SW 1271 (cell line): ENCODE data around the gene KIF16B.
"Not testable (repeated sequence)": the region's sequence is repeated elsewhere in the genome, so short reads cannot be mapped to it uniquely, and the experiment has no call there.

Source experiments
- DNase-seq, 2 experiments: peaks; one replicate each; lab custom pipeline; 2025; lab: John Stamatoyannopoulos, UW

KIF16B gene

DNA sequence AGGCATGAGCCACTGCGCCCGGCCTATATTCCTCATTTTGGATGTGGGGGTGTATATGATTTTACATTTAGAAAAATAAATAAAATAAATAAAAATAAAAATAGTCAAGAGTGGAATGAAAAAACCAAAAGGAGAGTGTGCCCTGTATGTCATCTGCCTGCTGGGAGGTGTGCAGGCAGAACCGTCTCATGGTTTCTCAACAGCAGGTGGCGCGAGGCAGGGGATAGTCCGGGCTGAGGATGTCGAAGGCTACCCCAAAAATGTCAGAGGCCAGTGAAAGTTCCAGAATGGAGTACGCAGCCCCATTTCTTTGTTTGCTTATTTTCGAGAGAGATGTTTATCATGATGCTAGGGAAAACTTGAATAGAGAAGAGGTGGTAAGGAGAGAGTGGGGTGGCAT, 16.4 kb upstream of the KIF16B start:
- no peak for DNase-seq

DNA sequence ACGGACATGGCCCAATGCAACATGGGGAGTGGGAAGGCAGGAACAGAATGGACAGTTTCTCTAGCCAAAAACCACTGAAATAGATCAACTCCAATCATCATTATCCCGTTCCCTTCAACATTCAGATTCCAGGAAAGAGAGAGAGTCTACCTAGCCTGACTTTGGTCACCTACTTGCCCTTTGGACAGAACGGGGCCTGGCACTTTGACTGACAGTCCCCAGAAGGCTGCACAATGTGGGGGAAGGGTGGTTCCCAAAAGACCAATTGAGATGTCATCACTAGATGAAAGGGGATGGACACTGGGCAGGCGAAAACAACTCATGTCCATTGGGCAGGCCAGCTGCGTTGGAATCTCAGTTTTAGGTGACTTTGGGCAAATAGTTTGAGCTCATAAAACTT, 15.0 kb upstream of the KIF16B start:
- no peak for DNase-seq

DNA sequence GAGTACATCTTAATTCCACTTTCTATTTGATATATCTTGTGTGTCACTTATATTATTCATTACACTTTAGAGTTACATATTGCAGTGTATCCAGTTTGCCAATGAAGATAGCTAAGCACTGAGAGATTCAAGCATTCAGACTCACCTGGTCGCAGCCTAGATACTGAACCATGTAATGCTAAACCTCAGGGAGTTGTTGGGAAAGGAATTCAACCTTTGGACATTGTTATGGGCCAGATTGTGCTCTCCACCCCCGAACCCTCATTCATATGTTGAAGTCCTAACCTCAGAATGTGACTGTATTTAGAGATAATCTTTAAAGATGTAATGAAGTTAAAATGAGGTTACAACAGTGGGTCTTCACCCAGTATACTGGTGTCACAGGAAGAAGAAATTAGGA, 13.8 kb upstream of the KIF16B start:
- DNase-seq, result no peak

DNA sequence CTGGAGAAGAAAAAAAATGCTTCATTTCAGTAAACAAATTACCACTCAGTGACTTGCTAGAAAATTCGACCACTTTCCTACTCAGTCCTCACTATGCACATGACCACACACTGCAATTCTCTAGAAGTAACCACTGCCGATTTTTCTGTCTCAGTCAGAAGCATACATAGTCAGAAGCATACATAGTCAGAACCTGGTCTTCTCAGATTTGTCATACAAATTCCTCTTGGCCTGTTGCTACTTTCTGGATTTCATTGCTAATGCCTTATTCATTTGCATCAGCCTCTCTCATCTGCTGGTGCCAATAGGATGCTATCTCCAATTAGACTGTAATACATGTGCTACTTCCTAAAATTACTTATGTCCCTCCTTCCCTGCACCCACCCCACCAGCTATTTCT, 10.2 kb upstream of the KIF16B start:
- no peak for DNase-seq

DNA sequence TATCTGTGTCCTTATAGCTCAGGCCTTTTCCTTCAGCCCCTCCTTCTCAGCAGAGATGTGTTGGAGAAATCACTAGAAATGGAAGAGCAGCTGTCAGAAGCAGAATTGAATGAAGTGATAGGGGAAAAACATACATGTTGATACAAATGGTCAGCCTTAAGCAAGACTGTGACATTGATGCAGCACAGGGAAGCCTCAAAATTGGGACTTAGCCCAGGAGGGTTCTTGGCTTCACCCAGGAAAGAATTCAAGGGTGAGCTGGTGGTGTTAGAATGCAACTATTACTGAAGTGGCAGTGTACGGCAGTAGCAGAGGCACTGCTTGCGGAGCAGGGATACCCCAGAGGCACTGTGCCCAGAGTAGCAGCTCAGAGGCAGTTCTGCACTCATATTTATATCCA, 8.0 kb upstream of the KIF16B start:
- no peak for DNase-seq

DNA sequence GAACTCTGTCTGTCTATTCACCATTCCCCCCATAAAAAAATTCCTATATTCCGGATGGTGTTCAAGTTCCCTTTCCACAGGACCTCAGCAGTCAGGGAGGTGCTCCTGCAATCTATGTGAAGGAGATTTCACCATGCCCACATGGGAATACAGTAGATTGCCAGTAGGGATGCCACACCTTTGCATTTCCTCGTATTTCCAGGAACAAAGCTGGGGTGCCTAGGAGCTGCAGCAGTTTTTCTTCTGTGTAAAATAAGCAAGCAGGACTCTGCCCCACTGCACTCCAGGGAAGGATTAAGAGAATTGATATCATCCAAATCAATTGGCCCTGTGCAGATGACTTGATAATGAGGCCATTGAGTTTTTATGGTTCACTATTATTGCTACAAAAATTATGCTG, 7.4 kb upstream of the KIF16B start:
- DNase-seq, result no peak

DNA sequence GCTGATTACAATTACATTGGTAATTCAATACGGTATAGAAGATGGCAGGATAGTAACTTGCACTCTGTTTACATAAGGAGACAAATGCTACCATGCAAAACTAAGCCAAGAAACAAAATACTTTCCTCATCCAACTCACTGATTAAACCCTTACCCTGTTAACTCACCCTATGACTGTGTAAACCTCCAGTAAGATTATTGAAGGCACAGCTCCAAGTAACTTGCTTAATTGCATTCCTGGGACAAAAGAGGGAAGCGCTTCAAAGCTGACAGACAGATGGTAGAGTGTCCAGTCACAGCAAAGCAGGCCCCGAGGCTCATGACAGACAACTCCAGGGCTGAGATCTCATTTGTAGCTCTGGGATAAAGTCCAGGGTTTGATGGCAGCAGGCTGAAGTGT, 6.9 kb upstream of the KIF16B start:
- no peak for DNase-seq

DNA sequence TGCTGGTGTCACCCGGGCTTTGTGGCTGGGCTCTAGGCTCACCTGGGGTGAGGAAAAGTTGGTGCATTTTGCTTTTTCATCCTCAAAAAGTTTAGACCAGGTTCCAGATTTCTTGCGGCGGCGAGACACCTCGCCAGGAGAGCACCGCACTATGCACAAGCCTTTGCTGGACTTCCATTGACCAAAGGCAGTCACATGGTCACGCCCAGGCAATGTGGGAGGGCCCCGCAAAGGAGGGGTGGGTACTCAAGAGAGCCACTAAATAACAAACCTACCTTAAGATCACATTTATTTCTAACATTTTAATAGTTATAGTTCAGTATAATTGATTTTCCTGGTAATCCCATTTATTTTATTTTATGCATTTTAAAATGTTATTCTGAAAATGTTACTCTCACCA, 3.0 kb upstream of the KIF16B start:
- no peak for DNase-seq

DNA sequence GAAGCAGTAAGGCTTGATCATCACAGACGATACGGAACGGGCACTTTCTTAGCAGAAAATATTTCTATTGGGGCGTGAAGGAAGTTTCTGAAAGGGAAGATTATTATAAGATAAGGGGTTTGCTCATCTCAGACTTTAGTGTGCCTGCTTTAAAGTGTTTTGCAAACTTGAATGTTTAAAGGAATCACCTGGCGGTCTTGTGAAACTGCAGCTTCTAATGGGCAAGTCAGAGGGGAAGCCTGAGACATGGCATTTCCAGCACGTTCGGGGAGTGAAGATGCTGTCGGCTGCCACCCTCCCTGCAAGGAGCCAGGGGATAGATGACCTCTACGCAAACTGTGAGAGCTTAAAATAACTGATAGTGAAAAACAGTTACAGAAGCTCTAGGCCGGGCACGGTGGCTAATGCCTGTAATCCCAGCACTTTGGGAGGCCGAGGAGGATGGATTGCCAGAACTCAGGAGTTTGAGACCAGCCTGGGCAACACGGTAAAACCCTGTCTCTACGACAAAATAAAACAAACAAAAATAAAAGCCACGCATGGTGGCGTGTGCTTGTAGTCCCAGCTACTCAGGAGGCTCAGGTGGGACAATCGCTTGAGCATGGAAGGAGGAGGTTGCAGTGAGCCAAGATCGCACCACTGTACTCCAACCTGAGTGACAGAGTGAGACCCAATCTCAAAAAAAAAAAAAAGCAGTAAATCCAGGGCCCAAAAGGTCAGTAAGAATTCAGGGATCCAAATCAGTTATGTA, 2.3 kb upstream of the KIF16B start:
- DNase-seq, result no peak

DNA sequence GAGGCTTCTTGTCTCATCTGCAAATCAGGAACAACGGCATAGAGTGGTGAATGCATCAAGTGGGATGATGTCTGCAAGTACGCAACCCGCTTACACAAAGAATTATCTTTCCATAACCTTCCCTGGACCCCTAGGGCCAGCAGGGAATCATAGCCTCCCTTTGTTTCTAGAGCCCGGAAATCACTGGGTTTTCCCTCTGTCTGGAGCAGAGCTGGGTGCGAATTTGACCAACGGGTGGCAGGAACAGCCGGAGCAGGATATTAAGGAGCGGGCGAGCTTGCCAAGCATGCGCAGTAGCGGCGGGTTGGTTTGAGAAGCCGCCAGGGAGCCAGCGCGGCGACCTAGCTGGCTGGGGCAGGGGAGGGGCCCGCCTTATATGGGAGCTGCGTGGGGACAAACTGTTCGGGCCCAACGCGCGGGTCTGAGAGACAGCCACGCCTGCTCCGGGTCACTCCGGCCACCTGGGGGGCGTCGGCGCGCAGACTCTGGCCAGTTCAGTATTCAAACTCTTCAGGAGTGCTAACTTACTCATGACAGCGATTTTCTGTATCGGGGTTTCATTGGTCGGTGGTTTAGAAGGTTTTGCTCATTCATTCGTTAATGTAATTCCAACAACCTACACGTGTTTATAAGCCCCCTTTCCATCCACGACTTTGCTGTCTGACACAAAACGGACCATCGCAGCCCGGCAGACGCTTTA, 1.6 kb upstream of the KIF16B start:
- DNase-seq, result peak; percentile 77 to 92

DNA sequence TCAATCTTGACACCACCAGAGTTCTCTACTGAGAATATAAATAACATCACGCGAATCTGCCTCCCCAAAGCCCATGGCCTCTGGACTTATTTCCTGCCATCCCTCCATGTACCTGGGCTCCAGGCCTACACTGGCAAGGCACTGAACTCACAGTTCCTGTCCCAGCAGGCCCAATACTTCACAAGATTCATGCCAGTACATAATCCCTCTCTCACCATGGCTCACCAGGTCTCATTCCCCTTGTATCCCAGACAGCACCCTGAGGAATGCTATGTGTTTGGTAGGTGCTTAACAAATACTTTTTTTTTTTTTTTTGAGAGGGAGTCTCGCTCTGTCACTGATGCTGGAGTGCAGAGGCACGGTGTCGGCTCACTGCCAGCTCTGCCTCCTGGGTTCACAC, 1.9 kb downstream of the KIF16B start:
- no peak for DNase-seq

DNA sequence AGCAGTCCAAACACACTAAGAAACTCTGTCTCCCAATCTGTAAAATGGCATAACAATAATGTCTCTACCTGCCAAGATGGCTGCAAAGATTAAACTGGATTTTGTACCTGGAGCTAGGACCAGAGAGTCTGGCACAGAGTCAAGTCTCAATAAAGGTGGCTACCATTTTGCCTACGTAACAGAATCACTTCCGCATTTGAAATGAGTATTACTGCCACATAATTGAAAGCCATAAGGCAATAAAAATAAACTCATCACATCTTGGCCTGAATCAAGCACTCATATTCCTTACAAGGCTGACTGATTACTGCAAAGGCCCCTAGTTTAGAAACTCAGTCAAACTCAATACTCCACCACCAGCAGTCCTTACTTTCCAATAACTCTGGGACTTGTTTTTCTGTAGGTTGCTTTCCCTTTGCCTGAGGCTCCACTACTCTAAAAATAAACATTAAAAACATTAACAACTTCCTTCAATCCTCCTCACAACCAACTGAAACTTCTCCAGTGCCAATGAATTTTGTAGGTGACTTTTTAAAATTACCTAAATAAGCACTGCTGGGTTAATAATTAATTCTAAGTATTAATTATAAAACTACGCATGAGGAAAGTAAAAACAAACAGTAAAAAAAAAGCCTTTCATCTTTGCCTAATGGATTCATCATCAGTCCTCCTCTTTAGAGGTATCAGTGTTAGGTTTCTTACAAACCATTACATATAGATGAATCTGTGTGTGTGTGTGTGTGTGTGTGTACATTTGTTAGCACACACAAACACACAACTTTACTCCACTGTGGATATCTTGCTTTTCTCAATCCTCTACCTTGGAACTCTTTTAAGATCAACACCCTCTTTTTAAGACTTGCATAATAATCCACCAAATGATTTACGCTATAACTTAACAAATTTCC, 3.7 kb downstream of the KIF16B start:
- DNase-seq, result no peak

DNA sequence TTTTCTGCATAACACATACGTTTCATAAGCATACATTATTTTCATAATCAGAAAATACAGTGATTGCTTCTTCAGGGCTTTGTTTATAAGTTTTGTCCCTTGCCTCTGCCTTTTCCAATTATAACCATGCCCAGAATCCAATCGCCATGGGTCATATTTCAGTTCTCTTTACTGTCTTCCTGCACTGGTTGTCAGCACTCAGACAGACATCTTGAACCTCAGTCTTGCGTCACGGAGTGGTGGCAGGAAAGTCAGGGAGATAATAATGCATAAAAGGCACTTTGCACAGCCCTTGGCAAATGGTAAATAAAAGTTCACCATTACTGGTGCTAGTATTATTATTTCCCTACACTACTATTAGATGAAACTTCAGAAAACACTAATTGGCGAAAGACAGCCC, 7.2 kb downstream of the KIF16B start:
- no peak for DNase-seq

DNA sequence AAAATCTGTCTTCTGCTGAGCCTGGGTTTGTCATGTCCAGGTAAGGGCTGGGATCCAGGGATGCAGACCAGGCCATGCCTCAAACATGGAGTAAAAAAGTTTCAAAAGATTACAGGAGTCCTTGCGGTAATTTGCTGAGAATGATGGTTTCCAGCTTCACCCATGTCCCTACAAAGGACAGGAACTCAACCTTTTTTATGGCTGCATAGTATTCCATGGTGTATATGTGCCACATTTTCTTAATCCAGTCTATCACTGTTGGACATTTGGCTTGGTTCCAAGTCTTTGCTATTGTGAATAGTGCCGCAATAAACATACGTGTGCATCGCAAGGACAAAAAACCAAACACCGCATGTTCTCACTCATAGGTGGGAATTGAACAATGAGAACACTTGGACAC, 9.2 kb downstream of the KIF16B start:
- not testable (repeated sequence) for DNase-seq

DNA sequence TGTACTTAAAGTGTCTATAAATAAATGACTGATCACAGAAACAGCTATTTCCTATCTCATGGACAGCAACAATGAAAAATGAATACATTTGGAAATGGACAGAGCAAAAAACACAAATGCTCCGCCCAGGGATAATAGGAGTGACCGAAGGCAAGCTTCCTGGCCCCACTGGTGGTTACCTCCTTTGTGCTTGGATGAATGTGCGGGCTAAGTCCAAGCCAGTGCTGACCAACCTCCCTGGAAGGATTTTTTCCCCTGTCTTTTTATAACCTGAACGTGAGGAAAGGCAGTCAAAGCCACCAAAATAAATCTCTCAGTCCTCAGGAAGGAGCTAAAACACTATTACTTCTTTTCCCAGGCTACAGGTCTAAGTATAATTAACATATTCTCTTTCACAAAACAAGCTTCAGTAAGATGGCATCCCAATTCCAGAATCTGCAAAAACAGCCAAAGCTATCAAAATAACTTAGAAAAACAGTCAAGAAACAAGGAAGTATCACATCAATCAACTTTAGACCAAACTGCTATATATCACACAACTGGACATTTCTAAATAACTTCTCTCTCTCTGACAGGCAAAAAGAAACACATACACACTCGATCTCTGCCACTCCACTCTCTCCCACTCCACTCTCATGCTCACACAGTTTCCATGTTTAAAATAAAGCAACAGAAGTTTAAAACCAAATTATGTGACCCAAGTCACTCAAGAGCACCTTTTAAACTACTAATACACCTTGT, 10.0 kb downstream of the KIF16B start:
- no peak for DNase-seq

DNA sequence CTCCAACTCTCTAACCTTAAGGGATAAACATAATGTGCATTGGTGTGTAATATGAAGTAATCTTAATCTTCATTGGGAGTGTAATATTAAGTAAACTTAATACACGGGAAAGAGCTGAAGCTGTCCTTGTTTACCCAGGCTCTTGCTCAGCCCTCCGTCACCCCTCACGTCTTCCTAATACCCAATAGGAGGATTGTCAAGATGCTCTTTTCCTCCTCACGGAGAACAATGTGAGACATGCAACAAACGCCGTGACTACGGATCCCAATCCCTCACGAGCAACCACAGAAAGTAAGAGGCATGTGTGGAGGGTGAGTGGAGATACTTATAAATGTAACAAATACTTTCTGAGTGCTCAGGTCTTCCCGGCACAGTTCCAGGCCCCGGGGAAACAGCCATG, 11.0 kb downstream of the KIF16B start:
- no peak for DNase-seq

DNA sequence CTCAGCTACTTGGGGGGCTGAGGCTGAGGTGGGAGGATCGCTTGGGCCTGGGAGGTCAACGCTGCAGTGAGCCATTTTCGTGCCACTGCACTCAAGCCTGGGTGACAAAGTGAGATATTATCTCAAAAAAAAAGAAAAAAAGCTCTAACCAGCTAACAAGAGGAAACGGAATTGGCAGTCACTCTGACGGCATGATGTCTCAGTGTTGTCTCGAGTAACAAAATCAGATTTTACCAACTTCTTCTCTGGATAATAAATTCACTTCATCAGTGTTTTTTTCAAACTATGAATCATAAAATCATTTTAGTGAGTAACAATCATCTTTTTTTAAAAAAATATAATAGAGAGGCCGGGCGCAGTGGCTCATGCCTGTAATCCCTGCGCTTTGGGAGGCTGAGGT, 12.6 kb downstream of the KIF16B start:
- no peak for DNase-seq

DNA sequence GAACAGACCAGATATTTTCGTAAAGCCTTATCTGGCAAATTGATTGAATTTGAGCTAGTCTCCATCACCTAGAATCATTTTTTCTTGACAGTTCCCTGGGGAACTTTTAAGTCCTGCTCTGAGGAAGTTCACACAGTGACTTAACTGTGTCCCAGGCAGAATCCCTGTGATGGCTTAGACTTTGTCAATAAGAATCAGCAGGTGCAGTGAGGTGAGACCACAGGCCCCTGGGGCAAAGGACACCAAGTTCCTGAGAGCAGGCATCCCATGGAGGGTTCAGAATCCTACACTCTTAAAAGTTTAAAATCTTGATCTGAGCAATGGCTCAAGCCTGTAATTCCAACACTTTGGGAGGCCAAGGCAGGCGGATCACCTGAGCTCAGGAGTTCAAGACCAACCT, 13.0 kb downstream of the KIF16B start:
- DNase-seq, result no peak

DNA sequence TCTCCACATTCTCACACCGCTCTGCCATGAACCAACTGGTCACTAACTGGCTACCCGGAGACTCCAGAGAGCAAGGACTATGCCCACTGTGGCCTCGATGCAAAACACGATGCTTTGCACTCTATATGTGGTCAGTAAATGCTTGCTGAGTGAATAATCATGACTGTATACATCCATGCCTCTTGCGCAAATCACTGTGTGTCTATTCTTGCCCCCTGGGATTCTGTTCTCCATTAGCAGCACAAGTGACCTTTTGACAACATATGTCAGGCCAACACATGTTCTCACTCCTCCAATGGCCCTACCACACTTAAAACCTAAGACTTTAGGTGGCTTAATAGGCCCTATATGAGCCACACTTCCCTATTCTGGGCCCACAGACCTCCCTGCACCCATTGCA, 16.9 kb downstream of the KIF16B start:
- no peak for DNase-seq

DNA sequence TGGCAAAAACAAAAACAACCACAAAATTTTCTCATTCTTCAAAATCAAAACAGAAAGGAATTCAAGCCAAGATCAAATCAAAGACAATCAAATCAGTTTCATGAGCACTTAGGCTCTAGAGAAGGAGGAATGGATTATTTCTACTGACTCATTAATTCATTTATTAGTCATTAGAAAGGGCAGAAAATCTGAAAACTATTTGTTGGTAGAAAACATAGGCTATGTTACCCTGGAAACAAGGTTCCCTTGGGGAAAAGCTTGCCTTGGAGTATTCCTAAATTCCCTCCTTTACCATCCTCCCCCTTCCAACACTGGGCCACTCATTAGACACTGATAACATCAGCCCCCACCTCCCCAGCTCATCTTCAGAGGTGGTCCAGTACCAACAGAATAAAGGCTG, 17.5 kb downstream of the KIF16B start:
- DNase-seq, result no peak

DNA sequence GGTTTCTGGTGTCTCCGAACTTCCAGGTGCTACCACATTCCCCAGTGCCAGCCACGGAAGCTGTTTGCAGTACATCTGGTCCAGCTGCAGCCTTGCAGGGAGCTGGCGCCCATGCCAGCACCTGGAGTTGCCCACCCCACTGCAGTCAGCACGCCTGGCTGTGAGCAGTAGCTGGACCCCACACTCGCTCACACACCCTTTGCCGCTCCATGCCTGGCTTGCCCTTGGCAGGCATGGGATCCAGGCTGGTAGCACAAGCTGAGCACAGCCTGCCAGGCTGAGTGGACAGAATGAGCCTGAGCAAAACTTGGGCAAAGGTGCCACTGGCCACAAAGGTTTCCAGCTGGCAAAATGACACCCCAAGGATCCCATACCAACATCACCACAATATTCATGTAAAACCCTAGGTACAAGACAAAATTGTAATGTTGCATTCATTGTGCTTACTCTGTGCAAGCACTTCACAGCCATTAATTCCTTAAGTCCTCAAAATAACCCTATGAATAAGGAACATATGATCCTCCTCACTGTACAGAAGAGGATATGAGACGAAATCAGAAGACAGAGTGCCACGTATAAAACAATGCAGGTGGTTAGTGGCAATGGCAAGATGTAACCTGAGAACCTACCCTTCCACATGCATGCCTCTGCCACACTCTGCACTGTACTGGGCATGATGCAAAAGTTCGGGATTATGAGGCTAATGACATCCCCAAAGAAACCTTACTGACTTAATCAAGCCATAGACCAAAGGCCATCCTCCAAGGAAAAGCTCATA, 18.3 kb downstream of the KIF16B start:
- DNase-seq, result no peak
